Activated naive CD8-positive, alpha-beta T cell treated with anti-CD3 and anti-CD28 coated beads, Interleukin-2, amount 10 ng/mL, durations not matched to agents 7 days and 5 days (primary cell): ENCODE data around the gene ADAM10. TPM values are rescaled to one million over a fixed set of nuclear protein-coding genes. Genes with fewer than 3 reads are reported as not detected.

Source experiments
- ATAC-seq: fragments of 150-1000 bp; cut with Tn5 transposase; one replicate; pipeline ENCODE4 v1.10.0; 2021; ENCODE audit warnings: low read depth, moderate library complexity
- POLR2A ChIA-PET: fragments of 350-600 bp; sonication (Branson Sonifier 250); formaldehyde crosslinking; loops from one replicate; lab custom pipeline; 2021; ENCODE audit warnings: antibody characterized with exemption; lab: Charles Lee
- DNase-seq: peaks from one replicate; pipeline ENCODE4 v3.0.0; 2021
- H3K27ac Mint-ChIP-seq: one replicate; pipeline ENCODE4 v1.8.0; 2022; ENCODE audit warnings: mild to moderate bottlenecking, mixed read lengths
- H3K27me3 Mint-ChIP-seq: one replicate; pipeline ENCODE4 v1.8.0; 2022; ENCODE audit warnings: mild to moderate bottlenecking, moderate library complexity, mixed read lengths
- H3K36me3 Mint-ChIP-seq: one replicate; pipeline ENCODE4 v1.8.0; 2021; ENCODE audit warnings: mild to moderate bottlenecking, mixed read lengths
- H3K4me1 Mint-ChIP-seq: one replicate; pipeline ENCODE4 v1.8.0; 2021; ENCODE audit warnings: mixed read lengths
- H3K4me3 Mint-ChIP-seq: one replicate; pipeline ENCODE4 v1.8.0; 2022; ENCODE audit warnings: mild to moderate bottlenecking, moderate library complexity, mixed read lengths
- H3K9me3 Mint-ChIP-seq: one replicate; pipeline ENCODE4 v1.8.0; 2021; ENCODE audit warnings: mixed read lengths
- total RNA-seq, 2 experiments: library from RNA; stranded (reverse); gene quantifications; one replicate each; pipeline ENCODE4 v1.2.3, GENCODE V29; 2021

Gene ADAM10
- total RNA-seq, 2 experiments from 2014 or later = 173 to 175 TPM

DNA sequence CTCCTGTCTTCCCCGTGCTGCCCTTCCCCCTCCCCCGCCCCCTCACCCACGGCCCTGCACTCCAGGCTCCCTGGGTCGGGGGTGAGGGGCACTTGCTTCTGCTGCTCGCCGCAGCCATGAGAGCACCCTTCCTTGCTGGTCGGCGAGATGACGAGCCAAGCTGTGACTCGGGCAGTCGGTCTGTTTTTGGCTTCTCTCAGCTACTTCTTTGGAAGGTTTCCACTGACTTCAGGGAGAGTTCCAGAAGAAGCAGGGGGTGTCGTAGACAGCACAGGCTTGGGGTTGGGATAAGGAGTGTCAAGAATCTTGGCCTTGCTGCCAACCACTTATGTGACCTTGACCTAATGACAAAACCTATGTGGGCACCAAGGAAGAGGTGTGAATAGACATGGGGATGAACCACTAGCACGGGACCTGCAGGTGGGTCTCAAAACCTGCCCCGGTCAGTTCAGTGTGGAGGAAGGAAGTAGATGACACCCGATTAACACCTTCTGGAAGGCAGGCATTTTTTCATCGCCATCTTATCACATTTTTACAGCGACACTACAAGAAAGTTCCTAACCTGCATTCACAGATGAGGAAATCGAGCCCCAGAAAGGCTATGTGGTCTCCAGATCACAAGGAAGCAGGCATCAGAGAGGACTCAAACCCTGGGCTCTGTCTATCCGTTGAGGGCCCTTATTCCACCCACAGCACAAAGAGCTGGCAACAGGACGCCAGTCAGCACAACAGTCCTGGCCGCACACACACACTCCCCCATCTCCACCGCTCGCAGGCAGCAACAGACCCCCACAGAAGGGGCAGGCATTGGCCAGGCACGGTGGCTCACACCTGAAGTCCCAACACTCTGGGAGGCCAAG, 196.8 kb downstream of the ADAM10 start:
- POLR2A ChIA-PET = no interaction called here
- peak overlapping the region; percentile 95 for H3K27ac Mint-ChIP-seq

DNA sequence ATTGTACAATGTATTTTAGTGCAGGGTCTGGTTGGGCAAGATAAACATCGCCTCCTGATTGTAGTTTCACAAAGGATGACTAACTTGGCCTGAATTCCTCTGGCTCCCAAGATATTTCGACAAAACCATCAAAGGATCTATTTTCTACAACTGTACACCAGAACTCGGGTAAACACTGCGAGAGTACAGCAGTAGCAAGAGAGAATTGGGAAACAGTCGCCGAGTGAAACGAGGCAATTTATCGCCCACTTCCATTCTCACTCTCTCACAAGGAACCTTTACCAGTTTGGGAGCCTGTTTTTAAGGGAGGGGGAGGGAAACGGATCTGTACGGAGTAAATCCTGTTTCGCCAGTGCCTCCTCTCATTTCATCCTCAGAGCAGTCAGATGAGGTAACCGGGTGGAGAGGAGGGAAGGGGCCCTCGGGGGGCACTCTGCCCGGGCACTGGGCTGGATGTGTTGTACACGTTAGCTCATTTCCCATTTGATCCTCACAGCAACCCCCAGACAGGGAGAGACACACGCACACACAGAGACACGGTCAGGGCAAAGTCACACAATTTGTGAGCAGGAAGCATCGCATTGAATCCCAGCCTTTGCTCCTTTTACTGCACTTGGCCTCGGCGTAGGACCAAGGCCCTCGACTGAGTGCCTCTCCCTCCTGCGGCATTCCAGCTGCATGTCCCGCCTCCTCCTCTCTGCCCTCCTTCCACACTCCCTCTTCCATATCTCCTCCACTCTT, 197.6 kb downstream of the ADAM10 start:
- H3K9me3 Mint-ChIP-seq = no peaks in the 10 kb centered on the region
- H3K4me3 Mint-ChIP-seq = peak overlapping the region; percentile 57
- no peaks in the 10 kb centered on the region for H3K27me3 Mint-ChIP-seq
- POLR2A ChIA-PET = interaction anchor here (0.6 kb wide), 1 partner anchor 8 kb away, joined by 3 read pairs; no protein-coding TSS in a partner anchor
- H3K36me3 Mint-ChIP-seq = peaks cover 15% of the 10 kb centered on the region
- DNase-seq (no peak), ATAC-seq (no peak)
- H3K27ac Mint-ChIP-seq = peak overlapping the region; percentile 95
- H3K4me1 Mint-ChIP-seq = peaks cover 24% of the 10 kb centered on the region

More for the DNA sequence above, 196.8 kb downstream of the ADAM10 start:
- DNase-seq (no peak), ATAC-seq (no peak)
- no peak overlapping the region for H3K4me3 Mint-ChIP-seq
- peaks cover 24% of the 10 kb centered on the region for H3K4me1 Mint-ChIP-seq
- no peaks in the 10 kb centered on the region for H3K27me3 Mint-ChIP-seq
- no peaks in the 10 kb centered on the region for H3K9me3 Mint-ChIP-seq
- peaks cover 15% of the 10 kb centered on the region for H3K36me3 Mint-ChIP-seq

DNA sequence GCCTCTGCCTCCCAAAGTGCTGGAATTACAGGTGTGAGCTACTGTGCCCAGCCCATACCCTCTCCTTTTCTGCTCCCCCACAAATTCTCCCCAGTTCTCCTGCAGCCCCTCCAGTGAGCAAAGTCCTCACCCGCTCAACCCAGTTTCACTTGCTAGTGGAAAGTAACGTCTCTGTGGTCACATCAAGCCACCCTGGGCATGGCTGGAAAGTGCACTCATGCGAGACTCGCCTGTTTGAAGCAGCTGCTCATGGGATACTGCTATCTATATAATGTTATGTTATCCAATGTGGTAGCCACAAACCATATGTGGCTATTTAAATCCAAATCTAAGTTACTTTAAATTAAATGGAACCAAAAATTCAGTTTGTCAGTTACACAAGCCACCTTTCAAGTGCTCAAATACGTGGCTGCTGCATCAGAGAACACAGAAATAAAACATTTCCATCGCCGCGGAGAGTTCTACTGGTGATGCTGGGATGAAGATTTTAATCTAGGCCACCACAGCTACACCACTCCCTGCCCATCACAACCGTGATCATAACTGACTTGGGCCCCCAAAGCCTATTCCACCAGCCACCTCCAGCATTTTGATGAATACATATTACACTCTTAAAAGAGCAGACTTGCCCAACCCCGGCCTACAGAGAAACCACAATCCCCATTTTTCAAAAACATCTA, 198.3 kb downstream of the ADAM10 start:
- DNase-seq = no peak
- POLR2A ChIA-PET = interaction anchor here (0.6 kb wide), 1 partner anchor 9 kb away, joined by 3 read pairs; no protein-coding TSS in a partner anchor
- peak overlapping the region; percentile 95 for H3K27ac Mint-ChIP-seq
- peaks cover 21% of the 10 kb centered on the region for H3K36me3 Mint-ChIP-seq
- ATAC-seq = peak; percentile 51
- H3K4me3 Mint-ChIP-seq = peak overlapping the region; percentile 57
- no peaks in the 10 kb centered on the region for H3K27me3 Mint-ChIP-seq
- peaks cover 1% of the 10 kb centered on the region for H3K9me3 Mint-ChIP-seq
- peaks cover 29% of the 10 kb centered on the region for H3K4me1 Mint-ChIP-seq

DNA sequence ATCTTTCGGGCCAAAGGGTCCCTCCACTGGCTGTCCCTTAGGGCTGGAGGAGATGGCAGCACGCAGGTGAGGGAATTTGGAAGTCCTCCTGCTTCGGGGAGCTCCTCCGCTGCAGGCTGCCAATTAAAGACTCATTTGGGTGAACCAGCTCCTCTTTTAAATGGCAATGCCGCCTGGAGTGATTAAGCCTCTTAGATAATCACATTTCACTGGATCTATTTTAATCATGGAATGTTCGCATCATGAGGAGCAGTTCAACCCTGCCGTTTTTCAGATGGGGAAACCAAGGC, 199.8 kb downstream of the ADAM10 start:
- no peaks in the 10 kb centered on the region for H3K27me3 Mint-ChIP-seq
- POLR2A ChIA-PET = interaction anchor here (0.7 to 0.8 kb wide), 2 partner anchors 15 to 73 kb away, joined by 3 to 4 read pairs; no protein-coding TSS in a partner anchor
- peaks cover 41% of the 10 kb centered on the region for H3K4me1 Mint-ChIP-seq
- H3K36me3 Mint-ChIP-seq = peaks cover 24% of the 10 kb centered on the region
- H3K27ac Mint-ChIP-seq = peak overlapping the region; percentile 51
- H3K4me3 Mint-ChIP-seq = no peak overlapping the region
- H3K9me3 Mint-ChIP-seq = peaks cover 1% of the 10 kb centered on the region
- DNase-seq (no peak), ATAC-seq (no peak)

DNA sequence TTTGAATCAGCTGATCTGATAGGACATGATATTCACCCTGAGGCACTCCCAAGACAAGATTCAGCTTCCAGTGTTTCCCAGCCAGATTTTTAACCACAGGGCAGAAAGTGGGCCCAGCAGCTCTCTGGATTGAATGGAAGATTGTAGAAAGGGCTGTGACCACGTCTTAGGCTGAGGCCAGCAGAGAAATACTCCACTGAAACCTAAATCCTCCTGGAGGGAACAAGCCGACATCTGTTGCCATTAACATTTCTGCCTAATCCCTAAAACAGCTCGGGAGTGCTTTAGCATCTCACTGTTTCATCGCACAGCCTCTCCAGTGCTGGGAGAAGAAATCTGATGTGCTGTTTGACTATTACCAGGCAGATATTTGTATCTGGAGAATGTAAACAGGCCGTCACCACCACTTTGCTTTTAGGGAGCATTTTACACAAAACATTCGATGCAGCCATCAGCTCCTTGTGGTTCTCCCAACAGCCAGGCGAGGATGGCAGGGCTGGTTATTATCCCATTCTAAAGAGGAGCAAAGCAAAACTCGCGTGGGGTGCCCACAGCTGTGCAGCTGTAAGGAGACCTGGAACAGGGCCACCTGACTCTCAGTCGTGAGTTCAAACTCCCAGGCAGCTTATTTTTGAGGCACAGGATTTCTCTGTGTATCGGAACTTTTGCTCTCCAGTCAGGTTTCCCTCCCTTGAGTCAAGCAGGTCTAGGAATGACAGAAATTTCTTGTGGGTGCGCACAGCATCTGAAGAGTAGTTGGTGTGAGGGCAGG, 200.3 kb downstream of the ADAM10 start:
- Mint-ChIP-seq H3K27ac (peak overlapping the region; percentile 54), H3K4me3 (no peak overlapping the region), H3K36me3 (peaks cover 24% of the 10 kb centered on the region), H3K9me3 (peaks cover 1% of the 10 kb centered on the region), H3K4me1 (peaks cover 45% of the 10 kb centered on the region), H3K27me3 (no peaks in the 10 kb centered on the region)
- ATAC-seq (no peak), DNase-seq (no peak)
- POLR2A ChIA-PET = interaction anchor here (1.3 kb wide), 1 partner anchor 72 kb away, joined by 4 read pairs; no protein-coding TSS in a partner anchor

DNA sequence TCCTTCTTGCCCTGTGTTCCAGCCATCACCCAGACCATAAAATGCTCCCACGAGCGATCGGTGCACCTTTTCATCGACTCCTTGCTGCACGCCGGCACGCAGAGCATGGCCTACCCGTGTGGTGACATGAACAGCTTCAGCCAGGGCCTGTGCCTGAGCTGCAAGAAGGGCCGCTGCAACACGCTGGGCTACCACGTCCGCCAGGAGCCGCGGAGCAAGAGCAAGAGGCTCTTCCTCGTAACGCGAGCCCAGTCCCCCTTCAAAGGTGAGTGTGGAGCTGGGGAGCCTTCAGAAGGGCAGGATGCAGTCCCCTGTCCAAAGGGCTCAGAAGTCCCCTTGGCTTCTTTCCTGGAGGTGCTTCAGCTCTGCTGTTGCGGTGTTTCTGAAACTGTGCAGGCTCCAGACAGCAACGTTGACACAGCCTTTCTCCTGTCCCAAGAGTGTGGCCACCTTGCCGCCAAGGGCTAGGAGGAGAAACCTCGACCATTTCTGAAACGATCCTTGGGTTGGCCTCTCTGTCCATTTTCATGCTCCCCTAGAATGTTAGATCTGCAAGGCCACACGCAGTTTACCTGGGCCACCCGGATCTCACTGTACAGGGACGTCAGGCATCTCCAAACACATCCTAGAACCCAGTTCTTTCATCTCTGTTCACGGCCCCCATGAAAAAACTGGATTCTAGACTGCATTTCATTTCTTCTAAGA, 201.0 kb downstream of the ADAM10 start:
- ATAC-seq = no peak
- POLR2A ChIA-PET = interaction anchor here (1.3 kb wide), 1 partner anchor 71 kb away, joined by 4 read pairs; no protein-coding TSS in a partner anchor
- Mint-ChIP-seq H3K27ac (peak overlapping the region; percentile 61), H3K36me3 (peaks cover 24% of the 10 kb centered on the region), H3K27me3 (no peaks in the 10 kb centered on the region), H3K4me3 (no peak overlapping the region), H3K4me1 (peaks cover 45% of the 10 kb centered on the region), H3K9me3 (peaks cover 1% of the 10 kb centered on the region)
- DNase-seq = no peak

DNA sequence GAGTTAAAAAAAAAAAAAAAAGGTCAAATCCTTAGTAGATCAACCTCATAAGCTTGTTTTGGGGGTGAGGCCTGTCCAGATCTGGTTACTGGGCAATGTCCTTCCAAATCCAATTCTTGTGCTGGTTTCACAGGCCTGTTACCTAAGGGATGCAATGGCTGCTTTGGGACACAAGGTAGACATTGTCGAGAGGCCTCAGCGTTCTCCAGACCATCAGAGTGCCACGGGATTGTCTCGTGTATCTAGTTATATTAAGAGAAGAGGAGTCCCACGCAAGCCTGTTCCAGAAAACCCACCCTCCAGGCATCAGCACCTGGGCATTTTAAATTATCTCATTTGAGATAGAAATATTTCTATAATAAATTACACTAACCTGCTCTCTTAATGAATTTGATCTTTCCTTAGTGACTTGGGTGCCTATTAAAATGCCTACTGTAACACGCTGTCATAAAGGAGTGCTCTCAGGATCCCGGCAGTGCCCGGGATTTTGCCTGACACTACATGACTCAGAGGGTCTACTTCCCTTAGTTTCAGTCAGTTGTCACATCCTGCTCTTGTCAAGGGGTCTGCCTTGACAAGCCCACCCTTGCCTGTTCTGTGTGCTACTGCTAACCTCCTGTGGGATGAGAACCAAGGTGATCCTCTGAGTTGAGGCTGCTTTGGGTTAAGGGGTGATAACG, 201.7 kb downstream of the ADAM10 start:
- Mint-ChIP-seq H3K27ac (peak overlapping the region; percentile 45), H3K36me3 (peaks cover 30% of the 10 kb centered on the region), H3K4me3 (no peak overlapping the region), H3K4me1 (peaks cover 48% of the 10 kb centered on the region), H3K9me3 (peaks cover 1% of the 10 kb centered on the region), H3K27me3 (no peaks in the 10 kb centered on the region)
- DNase-seq (no peak), ATAC-seq (no peak)
- POLR2A ChIA-PET = interaction anchor here (0.8 to 3.6 kb wide), 3 partner anchors 30 to 73 kb away, joined by 3 to 20 read pairs (median 4); no protein-coding TSS in a partner anchor

DNA sequence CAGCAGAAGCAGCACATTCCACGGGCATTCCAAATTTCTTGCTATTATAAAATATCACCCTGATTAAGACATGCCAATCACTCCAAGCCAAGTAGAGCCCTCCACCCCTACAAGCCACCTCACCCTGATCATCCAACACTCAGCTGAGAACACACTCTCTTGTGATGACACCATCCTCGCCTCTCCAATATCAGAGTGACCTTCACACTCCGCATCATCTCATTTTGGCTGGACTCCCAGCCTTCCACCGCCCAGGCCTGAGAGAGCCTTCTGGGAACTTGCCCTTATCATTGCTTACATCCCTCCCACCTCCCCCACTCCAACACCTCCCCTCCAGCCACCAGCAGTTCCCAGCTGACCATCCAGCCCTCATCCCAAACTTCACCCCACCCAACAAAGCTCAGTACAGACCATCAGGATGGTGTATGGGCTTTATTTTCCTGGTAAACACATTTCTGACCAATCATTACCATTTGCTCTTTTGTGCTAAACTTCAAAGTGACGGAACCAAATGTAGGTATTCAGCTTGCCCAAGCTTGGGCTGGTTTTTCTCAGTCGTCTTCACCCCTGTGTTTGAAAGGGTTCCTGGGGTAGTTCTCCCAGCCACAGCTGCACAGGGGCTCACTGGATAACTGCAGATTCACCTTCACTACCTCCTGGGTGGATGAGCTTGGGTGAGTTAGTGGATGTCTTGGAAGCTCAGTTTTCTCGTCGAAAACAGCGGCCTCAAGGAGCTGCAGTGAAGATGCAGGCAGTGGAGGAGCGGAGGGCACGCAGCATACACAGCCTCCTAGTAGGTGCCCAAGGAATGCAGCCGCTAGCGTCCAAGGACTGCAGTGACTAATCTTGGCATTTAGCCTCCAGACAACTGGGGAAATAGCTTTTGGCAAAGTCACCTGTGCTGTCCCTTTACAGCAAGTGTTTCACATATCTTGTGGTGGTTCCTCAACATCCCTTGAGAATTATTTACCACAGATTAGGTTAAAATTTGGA, 202.6 kb downstream of the ADAM10 start:
- no peak for ATAC-seq
- Mint-ChIP-seq H3K36me3 (peaks cover 30% of the 10 kb centered on the region), H3K4me3 (peak overlapping the region; percentile 20), H3K4me1 (peaks cover 46% of the 10 kb centered on the region), H3K27ac (peak overlapping the region; percentile 98), H3K9me3 (peaks cover 1% of the 10 kb centered on the region), H3K27me3 (no peaks in the 10 kb centered on the region)
- no peak for DNase-seq
- POLR2A ChIA-PET = interaction anchor here (0.8 to 3.6 kb wide), 5 partner anchors 29 to 73 kb away, joined by 3 to 20 read pairs (median 10); no protein-coding TSS in a partner anchor

DNA sequence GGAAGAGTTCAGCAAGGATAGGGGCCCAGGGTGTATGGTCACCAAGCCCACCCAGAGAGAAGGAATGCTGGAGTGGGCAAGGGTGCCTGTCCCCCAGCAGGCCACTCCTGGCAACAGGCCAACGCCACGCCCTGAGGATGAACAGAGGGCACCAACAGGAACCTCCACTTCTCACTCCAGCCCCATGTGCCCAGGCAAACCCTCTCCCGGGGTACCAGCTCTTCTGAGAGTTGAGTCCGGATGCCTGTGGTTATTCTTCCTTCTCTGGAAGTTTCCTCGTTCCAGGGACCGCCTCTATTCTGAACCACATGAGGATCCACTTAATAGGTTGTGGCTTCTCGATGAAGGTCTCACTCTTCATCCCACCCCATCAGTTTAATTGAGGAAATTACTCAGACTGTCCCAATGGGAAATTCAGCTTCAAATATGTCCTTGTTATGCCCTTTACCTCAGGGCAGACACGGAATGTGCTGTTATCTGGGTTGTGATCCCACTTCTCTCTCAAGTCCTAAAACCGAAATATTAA, 203.4 kb downstream of the ADAM10 start:
- H3K27ac Mint-ChIP-seq = peak overlapping the region; percentile 98
- POLR2A ChIA-PET = interaction anchor here (0.7 to 3.6 kb wide), 8 partner anchors 28 to 318 kb away, joined by 3 to 28 read pairs (median 7); partner anchors contain the start of gene ADAM10
- H3K36me3 Mint-ChIP-seq = peaks cover 26% of the 10 kb centered on the region
- no peak for DNase-seq
- H3K27me3 Mint-ChIP-seq = no peaks in the 10 kb centered on the region
- ATAC-seq = no peak
- no peak overlapping the region for H3K4me3 Mint-ChIP-seq
- H3K9me3 Mint-ChIP-seq = peaks cover 1% of the 10 kb centered on the region
- H3K4me1 Mint-ChIP-seq = peaks cover 39% of the 10 kb centered on the region

DNA sequence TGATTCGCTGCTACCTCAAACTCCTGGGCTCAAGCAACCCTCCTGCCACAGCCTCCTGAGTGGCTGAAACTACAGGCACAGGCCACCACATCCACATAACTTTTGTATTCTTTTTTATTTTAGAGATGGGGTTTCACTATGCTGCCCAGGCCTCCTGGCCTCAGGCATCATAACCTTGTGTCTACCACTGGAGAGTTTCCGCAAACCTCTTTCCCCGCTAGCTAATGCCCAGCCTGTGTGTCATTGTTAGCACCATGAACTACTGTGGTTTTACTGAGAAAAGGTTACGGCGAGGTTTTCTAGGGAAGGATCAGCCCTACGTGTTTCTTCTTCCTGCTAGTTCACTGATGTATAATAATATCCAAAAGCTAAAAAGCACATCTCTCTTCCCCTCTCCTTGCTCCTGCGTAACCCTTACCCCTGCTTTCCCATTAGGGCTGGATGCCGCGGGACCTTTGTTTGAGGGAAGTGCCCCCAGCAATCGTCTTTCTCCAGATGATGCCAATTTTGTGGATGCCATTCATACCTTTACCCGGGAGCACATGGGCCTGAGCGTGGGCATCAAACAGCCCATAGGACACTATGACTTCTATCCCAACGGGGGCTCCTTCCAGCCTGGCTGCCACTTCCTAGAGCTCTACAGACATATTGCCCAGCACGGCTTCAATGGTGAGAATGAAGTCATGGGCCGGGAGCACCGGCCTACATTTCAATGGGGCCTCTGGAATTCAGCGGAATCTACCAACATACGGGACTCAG, 204.0 kb downstream of the ADAM10 start:
- POLR2A ChIA-PET = interaction anchor here (0.5 to 3.6 kb wide), 14 partner anchors 25 to 317 kb away, joined by 3 to 28 read pairs (median 3); partner anchors contain the start of gene ADAM10
- Mint-ChIP-seq H3K4me1 (peaks cover 36% of the 10 kb centered on the region), H3K27me3 (no peaks in the 10 kb centered on the region), H3K9me3 (peaks cover 1% of the 10 kb centered on the region), H3K36me3 (peaks cover 23% of the 10 kb centered on the region), H3K27ac (peak overlapping the region; percentile 98), H3K4me3 (peak overlapping the region; percentile 80)
- peak; percentile 60 for DNase-seq
- peak; percentile 98 for ATAC-seq
